Adipocyte (in vitro differentiated cells): Measurements from ENCODE around the gene PACS1.
"Not testable (repeated sequence)": the region's sequence is repeated elsewhere in the genome, so short reads cannot be mapped to it uniquely, and the experiment has no call there.

Experiments
- DNase-seq: peaks from one replicate; pipeline ENCODE4 v3.0.0-alpha.2; 2015; ENCODE audit warnings: low read depth
- H3K27me3 ChIP-seq: replicated peaks from 2 replicates; pipeline ENCODE4 v1.7.0; 2013; ENCODE audit warnings: mild to moderate bottlenecking, low read length, moderate library complexity; ENCODE audit not compliant: control insufficient read depth, insufficient read depth
- H3K36me3 ChIP-seq: 2 replicates; pipeline ENCODE4 v1.7.0; 2013; ENCODE audit warnings: low read length, mild to moderate bottlenecking, moderate library complexity; ENCODE audit not compliant: control insufficient read depth, insufficient read depth, severe bottlenecking
- H3K4me1 ChIP-seq: 2 replicates; pipeline ENCODE4 v1.7.0; 2013; ENCODE audit warnings: mild to moderate bottlenecking, low read length, moderate library complexity; ENCODE audit not compliant: control insufficient read depth, insufficient read depth
- H3K4me3 ChIP-seq: 2 replicates; pipeline ENCODE4 v1.7.0; 2013; ENCODE audit warnings: mild to moderate bottlenecking, low read length, moderate library complexity
- H3K9ac ChIP-seq: 2 replicates; pipeline ENCODE4 v1.7.0; 2013; ENCODE audit warnings: mild to moderate bottlenecking, low read length, moderate library complexity
- H3K9me3 ChIP-seq: 2 replicates; pipeline ENCODE4 v1.7.0; 2013; ENCODE audit warnings: mild to moderate bottlenecking, low read length, moderate library complexity; ENCODE audit not compliant: control insufficient read depth

Gene PACS1

GRCh38 chr11:66248903-66249302 lies 178.8 kb downstream of the PACS1 start:
- no peaks in the 10 kb centered on the region for H3K27me3 ChIP-seq
- no peaks in the 10 kb centered on the region for H3K9me3 ChIP-seq
- H3K4me3 ChIP-seq, result no peak overlapping the region
- peaks cover 17% of the 10 kb centered on the region for H3K4me1 ChIP-seq
- H3K9ac ChIP-seq, result no peak overlapping the region
- no peak for DNase-seq
- no peaks in the 10 kb centered on the region for H3K36me3 ChIP-seq

GRCh38 chr11:66251809-66252208 lies 181.7 kb downstream of the PACS1 start:
- H3K9ac ChIP-seq, result no peak overlapping the region
- H3K27me3 ChIP-seq, result no peaks in the 10 kb centered on the region
- H3K4me3 ChIP-seq, result no peak overlapping the region
- no peak for DNase-seq
- peaks cover 28% of the 10 kb centered on the region for H3K4me1 ChIP-seq
- H3K36me3 ChIP-seq, result no peaks in the 10 kb centered on the region
- no peaks in the 10 kb centered on the region for H3K9me3 ChIP-seq

GRCh38 chr11:66253081-66253480 lies 183.0 kb downstream of the PACS1 start:
- H3K4me3 ChIP-seq, H3K36me3 ChIP-seq, H3K27me3 ChIP-seq, DNase-seq, H3K9me3 ChIP-seq: not testable (repeated sequence)
- H3K4me1 ChIP-seq, result peaks cover 32% of the 10 kb centered on the region
- H3K9ac ChIP-seq, result peak overlapping the region; percentile 62

DNA sequence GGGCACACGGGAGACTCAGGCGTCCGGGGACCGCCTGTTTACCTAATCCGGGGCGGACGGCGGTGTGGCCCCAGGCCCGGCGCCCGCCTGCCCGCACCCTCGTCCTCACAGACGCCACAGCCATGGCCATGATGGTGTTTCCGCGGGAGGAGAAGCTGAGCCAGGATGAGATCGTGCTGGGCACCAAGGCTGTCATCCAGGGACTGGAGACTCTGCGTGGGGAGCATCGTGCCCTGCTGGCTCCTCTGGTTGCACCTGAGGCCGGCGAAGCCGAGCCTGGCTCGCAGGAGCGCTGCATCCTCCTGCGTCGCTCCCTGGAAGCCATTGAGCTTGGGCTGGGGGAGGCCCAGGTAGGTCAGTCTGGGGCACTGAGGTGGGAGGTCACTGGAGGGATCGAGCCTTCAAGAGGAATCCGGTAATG lies 188.4 kb downstream of the PACS1 start:
- DNase-seq, result no peak
- Histone ChIP-seq H3K9me3 (no peaks in the 10 kb centered on the region), H3K36me3 (peaks cover 27% of the 10 kb centered on the region), H3K27me3 (no peaks in the 10 kb centered on the region), H3K4me1 (peaks cover 29% of the 10 kb centered on the region), H3K9ac (peak overlapping the region; percentile 94), H3K4me3 (peak overlapping the region; percentile 93)

DNA sequence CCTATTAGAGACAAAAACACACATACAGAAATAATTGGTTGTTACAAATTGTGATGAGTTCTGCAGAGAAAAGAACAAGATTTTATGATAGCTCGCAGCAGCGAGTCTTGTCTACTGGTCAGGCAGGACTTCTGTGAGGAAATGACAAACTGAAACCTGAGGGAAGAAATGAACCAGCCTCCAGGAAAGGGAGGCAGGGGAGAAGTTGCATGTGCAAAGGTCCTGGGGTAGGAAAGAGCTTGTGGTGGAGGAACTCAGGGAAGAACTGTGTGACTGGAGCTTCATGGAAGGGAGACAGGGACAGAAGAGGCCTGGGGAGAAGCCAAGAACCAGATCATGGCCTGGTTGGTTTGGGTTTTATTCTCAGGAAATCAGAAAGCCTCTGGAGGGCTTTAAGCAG lies 189.2 kb downstream of the PACS1 start:
- H3K36me3 ChIP-seq, result peaks cover 33% of the 10 kb centered on the region
- peaks cover 22% of the 10 kb centered on the region for H3K4me1 ChIP-seq
- no peak for DNase-seq
- H3K9me3 ChIP-seq, result no peaks in the 10 kb centered on the region
- no peak overlapping the region for H3K4me3 ChIP-seq
- no peaks in the 10 kb centered on the region for H3K27me3 ChIP-seq
- H3K9ac ChIP-seq, result peak overlapping the region; percentile 94

DNA sequence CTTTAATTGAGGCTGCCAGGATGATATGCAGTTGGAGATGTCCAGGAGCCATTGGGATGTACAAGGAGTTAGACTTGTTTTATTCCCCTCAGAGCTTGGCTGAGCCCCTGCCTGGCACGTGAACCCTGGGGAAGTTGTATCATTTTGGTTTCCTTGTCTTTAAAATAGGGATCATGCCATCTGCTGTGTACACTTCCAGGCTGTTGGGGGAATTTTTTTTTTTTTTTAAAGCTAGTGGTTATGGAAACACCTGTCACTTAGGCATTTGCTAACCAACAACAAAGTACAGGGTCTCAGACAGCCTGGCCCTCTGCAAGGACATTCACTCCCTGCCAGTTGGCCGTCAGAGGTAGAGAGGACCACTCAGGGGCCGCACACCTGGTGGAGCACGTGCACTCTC lies 189.9 kb downstream of the PACS1 start:
- no peak for DNase-seq
- Histone ChIP-seq H3K9ac (peak overlapping the region; percentile 2), H3K4me1 (peaks cover 18% of the 10 kb centered on the region)

DNA sequence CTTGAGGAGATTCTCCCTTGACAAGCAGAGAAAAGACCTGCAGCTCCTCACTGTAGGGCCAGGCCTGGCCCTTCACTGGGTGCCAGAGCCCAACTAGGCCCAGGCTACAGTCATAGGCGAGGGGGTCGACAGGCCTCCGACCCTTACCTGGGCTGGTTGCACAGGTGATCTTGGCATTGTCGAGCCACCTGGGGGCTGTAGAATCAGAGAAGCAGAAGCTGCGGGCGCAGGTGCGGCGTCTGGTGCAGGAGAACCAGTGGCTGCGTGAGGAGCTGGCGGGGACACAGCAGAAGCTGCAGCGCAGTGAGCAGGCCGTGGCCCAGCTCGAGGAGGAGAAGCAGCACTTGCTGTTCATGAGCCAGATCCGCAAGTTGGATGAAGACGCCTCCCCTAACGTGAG lies 191.5 kb downstream of the PACS1 start:
- DNase-seq, result no peak
- Histone ChIP-seq H3K36me3 (peaks cover 50% of the 10 kb centered on the region), H3K4me1 (peaks cover 15% of the 10 kb centered on the region), H3K9ac (no peak overlapping the region), H3K27me3 (no peaks in the 10 kb centered on the region), H3K4me3 (no peak overlapping the region), H3K9me3 (no peaks in the 10 kb centered on the region)

More for the DNA sequence above, 189.9 kb downstream of the PACS1 start:
- H3K36me3 ChIP-seq, result peaks cover 41% of the 10 kb centered on the region
- H3K4me3 ChIP-seq, result no peak overlapping the region
- H3K9me3 ChIP-seq, result no peaks in the 10 kb centered on the region
- no peaks in the 10 kb centered on the region for H3K27me3 ChIP-seq

DNA sequence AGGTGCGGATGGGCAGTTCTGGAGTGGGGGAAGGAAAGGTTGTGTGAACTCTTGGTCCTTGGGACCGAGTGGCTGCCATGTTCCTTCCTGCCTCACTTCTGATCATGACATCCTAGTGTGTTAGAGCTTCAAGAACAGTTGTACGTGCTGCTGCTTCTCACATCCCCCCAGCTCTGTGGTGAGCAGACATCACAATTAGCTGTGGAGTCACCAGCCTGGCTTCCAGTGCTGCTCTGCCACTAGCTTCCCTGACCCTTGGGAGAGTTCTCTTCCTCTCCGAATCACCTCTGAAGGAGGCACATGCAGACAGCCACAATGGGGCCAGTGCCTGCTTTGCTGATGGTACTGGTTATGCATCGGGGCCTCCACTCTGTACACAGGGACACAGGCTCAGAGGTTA lies 192.1 kb downstream of the PACS1 start:
- no peak for DNase-seq
- Histone ChIP-seq H3K9ac (no peak overlapping the region), H3K27me3 (no peaks in the 10 kb centered on the region), H3K9me3 (no peaks in the 10 kb centered on the region), H3K4me3 (no peak overlapping the region), H3K36me3 (peaks cover 50% of the 10 kb centered on the region), H3K4me1 (peaks cover 15% of the 10 kb centered on the region)

DNA sequence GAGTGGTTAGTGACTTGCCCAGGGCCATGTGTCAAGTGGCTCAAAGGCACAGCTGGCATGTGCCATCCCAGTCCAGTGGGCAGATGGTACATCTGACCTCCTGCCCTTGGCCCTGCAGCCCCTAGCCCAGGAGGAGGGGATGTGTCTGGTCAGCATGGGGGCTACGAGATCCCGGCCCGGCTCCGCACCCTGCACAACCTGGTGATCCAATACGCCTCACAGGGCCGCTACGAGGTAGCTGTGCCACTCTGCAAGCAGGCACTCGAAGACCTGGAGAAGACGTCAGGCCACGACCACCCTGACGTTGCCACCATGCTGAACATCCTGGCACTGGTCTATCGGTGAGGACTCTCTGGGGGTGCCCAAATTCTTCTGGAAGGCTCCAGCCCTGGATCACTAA lies 192.6 kb downstream of the PACS1 start:
- no peaks in the 10 kb centered on the region for H3K9me3 ChIP-seq
- no peak overlapping the region for H3K4me3 ChIP-seq
- H3K36me3 ChIP-seq, result peaks cover 50% of the 10 kb centered on the region
- DNase-seq, result no peak
- no peak overlapping the region for H3K9ac ChIP-seq
- H3K27me3 ChIP-seq, result no peaks in the 10 kb centered on the region
- peaks cover 16% of the 10 kb centered on the region for H3K4me1 ChIP-seq

DNA sequence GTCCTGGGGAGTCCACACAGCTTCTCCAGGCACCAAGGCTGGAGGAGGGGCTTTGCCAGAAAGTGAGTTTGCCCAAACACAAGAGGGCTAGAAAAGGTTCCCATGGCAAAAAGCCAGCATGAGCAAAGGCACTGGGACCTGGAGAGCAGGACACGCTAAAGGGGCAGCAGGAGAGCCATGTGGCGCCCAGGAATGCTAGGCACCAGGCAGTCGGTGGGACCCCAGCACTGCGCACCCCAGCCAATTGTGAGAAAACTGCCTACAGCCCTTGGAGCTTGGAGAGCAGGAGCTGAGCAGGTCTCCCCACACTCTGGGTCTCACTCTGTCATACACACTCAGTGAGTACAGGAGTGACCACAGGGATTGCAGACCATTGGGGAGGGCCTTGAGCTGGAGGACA lies 193.2 kb downstream of the PACS1 start:
- no peak for DNase-seq
- H3K27me3 ChIP-seq, result no peaks in the 10 kb centered on the region
- no peak overlapping the region for H3K9ac ChIP-seq
- H3K4me1 ChIP-seq, result peaks cover 20% of the 10 kb centered on the region
- peaks cover 50% of the 10 kb centered on the region for H3K36me3 ChIP-seq
- no peaks in the 10 kb centered on the region for H3K9me3 ChIP-seq
- no peak overlapping the region for H3K4me3 ChIP-seq

DNA sequence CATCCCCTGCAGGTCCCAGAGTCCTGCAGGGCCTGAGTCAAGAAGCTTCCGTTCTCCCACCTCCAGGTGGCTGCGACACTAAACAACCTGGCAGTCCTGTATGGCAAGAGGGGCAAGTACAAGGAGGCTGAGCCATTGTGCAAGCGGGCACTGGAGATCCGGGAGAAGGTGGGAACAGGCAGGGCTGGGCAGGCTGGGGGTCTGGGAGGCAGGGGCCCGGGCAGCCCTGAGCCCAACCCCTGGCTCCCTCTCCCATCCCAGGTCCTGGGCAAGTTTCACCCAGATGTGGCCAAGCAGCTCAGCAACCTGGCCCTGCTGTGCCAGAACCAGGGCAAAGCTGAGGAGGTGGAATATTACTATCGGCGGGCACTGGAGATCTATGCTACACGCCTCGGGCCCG lies 193.7 kb downstream of the PACS1 start:
- no peak for DNase-seq
- H3K36me3 ChIP-seq, result peaks cover 50% of the 10 kb centered on the region

DNA sequence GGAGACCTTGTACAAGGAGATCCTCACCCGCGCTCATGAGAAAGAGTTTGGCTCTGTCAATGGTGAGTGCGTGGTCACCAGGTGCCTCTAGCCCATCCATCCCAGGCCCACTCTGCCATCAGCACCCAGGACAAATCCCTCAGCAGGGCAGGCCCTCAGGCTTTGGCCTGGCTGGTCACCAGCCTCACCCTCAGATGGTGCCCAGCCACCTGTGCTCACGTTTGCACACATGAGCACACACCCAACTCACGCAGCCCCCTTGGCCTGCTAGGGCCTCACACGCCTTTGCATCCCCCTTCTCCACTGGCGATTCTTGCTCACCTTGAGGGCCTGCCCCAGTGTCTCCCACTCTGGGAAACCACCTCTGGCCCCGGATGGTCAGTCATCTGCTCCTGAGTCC lies 194.3 kb downstream of the PACS1 start:
- no peak for DNase-seq
- H3K4me3 ChIP-seq, result no peak overlapping the region
- H3K4me1 ChIP-seq, result peaks cover 14% of the 10 kb centered on the region
- H3K9ac ChIP-seq, result no peak overlapping the region
- H3K27me3 ChIP-seq, result no peaks in the 10 kb centered on the region
- H3K9me3 ChIP-seq, result no peaks in the 10 kb centered on the region
- H3K36me3 ChIP-seq, result peaks cover 50% of the 10 kb centered on the region

More for the DNA sequence above, 193.7 kb downstream of the PACS1 start:
- Histone ChIP-seq H3K4me1 (peaks cover 16% of the 10 kb centered on the region), H3K27me3 (no peaks in the 10 kb centered on the region), H3K4me3 (no peak overlapping the region), H3K9me3 (no peaks in the 10 kb centered on the region), H3K9ac (no peak overlapping the region)
